HG02981 (cell line): ENCODE measurements around the gene TM9SF3.

Source experiments
- ATAC-seq: cut with Tn5 transposase; IDR thresholded peaks from one replicate; pipeline ENCODE4 v1.9.1; 2021; ENCODE audit warnings: mild to moderate bottlenecking, moderate library complexity; ENCODE audit not compliant: unreplicated experiment

TM9SF3 gene

GRCh38 chr10:96586419-96587263 is at the start of gene TM9SF3:
Gene TM9SF3, minus strand, starts transcription at chr10:96587012. Its CDS starts 177 bp downstream, at chr10:96586835.
- ATAC-seq, result peak; percentile 70

- ATAC-seq, result no peak
Measured at GRCh38 chr10:96636551-96636950, 49.7 kb upstream of the TM9SF3 start.

- no peak for ATAC-seq
Measured at GRCh38 chr10:96632974-96633710, 46.3 kb upstream of the TM9SF3 start.

GRCh38 chr10:96627292-96627691 is 40.5 kb upstream of the TM9SF3 start:
- no peak for ATAC-seq

GRCh38 chr10:96626795-96627194 is 40.0 kb upstream of the TM9SF3 start:
- no peak for ATAC-seq

- no peak for ATAC-seq
Measured at GRCh38 chr10:96625173-96625572, 38.4 kb upstream of the TM9SF3 start.

- ATAC-seq, result no peak
Measured at GRCh38 chr10:96622013-96622787, 35.4 kb upstream of the TM9SF3 start.

- no peak for ATAC-seq
Measured at GRCh38 chr10:96619796-96620773, 33.3 kb upstream of the TM9SF3 start.

- ATAC-seq, result no peak
Measured at GRCh38 chr10:96619120-96619519, 32.3 kb upstream of the TM9SF3 start.

GRCh38 chr10:96618653-96619052 is 31.8 kb upstream of the TM9SF3 start:
- no peak for ATAC-seq

- ATAC-seq, result no peak
Measured at GRCh38 chr10:96616961-96617360, 30.1 kb upstream of the TM9SF3 start.

- ATAC-seq, result no peak
Measured at GRCh38 chr10:96614515-96614914, 27.7 kb upstream of the TM9SF3 start.

- no peak for ATAC-seq
Measured at GRCh38 chr10:96613576-96613975, 26.8 kb upstream of the TM9SF3 start.

- ATAC-seq, result no peak
Measured at GRCh38 chr10:96612055-96612830, 25.4 kb upstream of the TM9SF3 start.

GRCh38 chr10:96610817-96611216 is 24.0 kb upstream of the TM9SF3 start:
- no peak for ATAC-seq

GRCh38 chr10:96609510-96609909 is 22.7 kb upstream of the TM9SF3 start:
- ATAC-seq, result no peak

GRCh38 chr10:96608805-96609204 is 22.0 kb upstream of the TM9SF3 start:
- ATAC-seq, result no peak

- ATAC-seq, result no peak
Measured at GRCh38 chr10:96608262-96608661, 21.4 kb upstream of the TM9SF3 start.

GRCh38 chr10:96606946-96607345 is 20.1 kb upstream of the TM9SF3 start:
- no peak for ATAC-seq
